Tibial nerve (tissue), 4 donors: ENCODE data around the gene IGFBP1. TPM values are rescaled to one million over a fixed set of nuclear protein-coding genes. Genes with fewer than 3 reads are reported as not detected.
A peak's percentile ranks its signal among the peaks of the same experiment; 100 is the strongest.

ENCODE experiments used
- DNase-seq, 2 donors: peaks; one replicate each; pipeline ENCODE4 v3.0.0-alpha.2; 2019; ENCODE audit warnings: low spot score in 2 of 2
- H3K27ac ChIP-seq, 4 donors: fragments of 200-600 bp; sonication (generic) in 3 of 4; one replicate each; pipeline ENCODE4 v1.5.1; 2017 to 2019; ENCODE audit warnings: mild to moderate bottlenecking in 1 of 4
- H3K27me3 ChIP-seq, 2 donors: fragments of 200-600 bp; sonication (generic) in 1 of 2; one replicate each; pipeline versions ENCODE4 v1.5.1 to v1.6.0; 2017 to 2019
- H3K36me3 ChIP-seq, 3 donors: fragments of 200-600 bp; sonication (generic); one replicate each; pipeline ENCODE4 v1.5.1; 2018 to 2019
- H3K4me1 ChIP-seq, 4 donors: fragments of 200-600 bp; sonication (generic) in 3 of 4; one replicate each; pipeline ENCODE4 v1.5.1; 2017 to 2019
- H3K4me3 ChIP-seq, 4 donors: fragments of 200-600 bp; sonication (generic) in 3 of 4; one replicate each; pipeline ENCODE4 v1.5.1; 2017 to 2019; ENCODE audit warnings: mild to moderate bottlenecking in 1 of 4, moderate library complexity in 1 of 4
- H3K9me3 ChIP-seq, 4 donors: fragments of 200-600 bp; sonication (generic) in 3 of 4; one replicate each; pipeline ENCODE4 v1.5.1; 2017 to 2019
- EP300 ChIP-seq, 2 donors: sonication (generic); formaldehyde crosslinking; IDR thresholded peaks; one replicate each; pipeline ENCODE4 v1.6.1; 2017; ENCODE audit warnings: antibody characterized with exemption in 2 of 2, mild to moderate bottlenecking in 1 of 2
- POLR2A ChIP-seq, 2 donors: fragments of 450-650 bp; IDR thresholded peaks; one replicate each; pipeline ENCODE4 v1.6.1; 2017; ENCODE audit warnings: antibody characterized with exemption in 2 of 2, mild to moderate bottlenecking in 2 of 2, moderate library complexity in 2 of 2
- WGBS, 2 donors: methylation state at CpG; one replicate each; pipeline ENCODE4 v1.1.5; 2018; 5-methylcytosine and 5-hydroxymethylcytosine counted together
- total RNA-seq, 4 donors: library from RNA; depleted of rRNA; stranded (reverse); fragments of >200 nt; gene quantifications; one replicate each; pipeline ENCODE4 v1.1.0, GENCODE V29; 2016
- TF ChIP-seq, protein P1 (sequence below), 5 experiments: fragments of 200-600 bp in 3 of 5; fragments of 450-650 bp in 2 of 5; sonication (generic) in 3 of 5; IDR thresholded peaks; one replicate each; pipeline ENCODE4 v1.5.1; 2016 to 2019; ENCODE audit warnings: antibody characterized with exemption in 5 of 5, mild to moderate bottlenecking in 3 of 5, moderate library complexity in 2 of 5

The IGFBP1 gene
- total RNA-seq, 4 donors from 2014 or later: not detected

DNA sequence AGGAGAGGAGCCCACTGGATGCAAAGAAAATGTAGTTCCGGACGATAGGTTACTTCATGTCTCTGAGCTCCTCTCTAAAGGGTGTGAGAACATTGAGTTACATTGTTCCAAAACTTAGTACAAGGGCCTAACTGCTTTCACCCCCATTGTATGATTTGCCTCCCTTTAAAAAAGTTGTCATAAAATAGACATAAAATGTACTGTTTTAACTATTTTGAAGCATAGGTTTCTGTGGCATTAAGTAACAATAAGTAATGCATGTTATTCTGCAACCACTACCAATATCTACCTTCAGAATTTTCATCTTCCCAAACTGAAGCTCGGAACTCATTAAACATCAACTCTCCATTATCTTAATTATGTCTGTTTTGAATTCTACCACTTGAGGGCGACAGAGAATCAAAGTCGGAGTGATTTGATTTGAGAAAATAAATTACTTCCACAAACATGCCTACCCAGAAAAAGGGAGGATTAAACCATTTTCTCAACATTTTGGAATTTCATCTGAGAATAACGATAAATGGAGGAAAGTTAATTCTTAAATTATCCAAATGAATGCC, 2.7 kb downstream of the IGFBP1 start:
- Histone ChIP-seq H3K27ac (no peak overlapping the region), H3K36me3 (no peaks in the 10 kb centered on the region), H3K27me3 (peaks cover 0 to 53% of the 10 kb centered on the region in 2 donors), H3K4me3 (no peak overlapping the region), H3K9me3 (no peaks in the 10 kb centered on the region), H3K4me1 (peaks cover 0 to 14% (median 0%) of the 10 kb centered on the region in 4 donors)
- peak in 1 of 2 donors; percentile 35 for DNase-seq
- TF ChIP-seq EP300 (IDR thresholded peaks at IDR 0.05): no peak
- TF ChIP-seq, protein P1, sequence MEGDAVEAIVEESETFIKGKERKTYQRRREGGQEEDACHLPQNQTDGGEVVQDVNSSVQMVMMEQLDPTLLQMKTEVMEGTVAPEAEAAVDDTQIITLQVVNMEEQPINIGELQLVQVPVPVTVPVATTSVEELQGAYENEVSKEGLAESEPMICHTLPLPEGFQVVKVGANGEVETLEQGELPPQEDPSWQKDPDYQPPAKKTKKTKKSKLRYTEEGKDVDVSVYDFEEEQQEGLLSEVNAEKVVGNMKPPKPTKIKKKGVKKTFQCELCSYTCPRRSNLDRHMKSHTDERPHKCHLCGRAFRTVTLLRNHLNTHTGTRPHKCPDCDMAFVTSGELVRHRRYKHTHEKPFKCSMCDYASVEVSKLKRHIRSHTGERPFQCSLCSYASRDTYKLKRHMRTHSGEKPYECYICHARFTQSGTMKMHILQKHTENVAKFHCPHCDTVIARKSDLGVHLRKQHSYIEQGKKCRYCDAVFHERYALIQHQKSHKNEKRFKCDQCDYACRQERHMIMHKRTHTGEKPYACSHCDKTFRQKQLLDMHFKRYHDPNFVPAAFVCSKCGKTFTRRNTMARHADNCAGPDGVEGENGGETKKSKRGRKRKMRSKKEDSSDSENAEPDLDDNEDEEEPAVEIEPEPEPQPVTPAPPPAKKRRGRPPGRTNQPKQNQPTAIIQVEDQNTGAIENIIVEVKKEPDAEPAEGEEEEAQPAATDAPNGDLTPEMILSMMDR (IDR thresholded peaks at IDR 0.05): peak; percentile 42 to 60 (median 50)
- WGBS, 2 donors: 33 to 36% methylated on average over 6 of the region's 6 CpGs

DNA sequence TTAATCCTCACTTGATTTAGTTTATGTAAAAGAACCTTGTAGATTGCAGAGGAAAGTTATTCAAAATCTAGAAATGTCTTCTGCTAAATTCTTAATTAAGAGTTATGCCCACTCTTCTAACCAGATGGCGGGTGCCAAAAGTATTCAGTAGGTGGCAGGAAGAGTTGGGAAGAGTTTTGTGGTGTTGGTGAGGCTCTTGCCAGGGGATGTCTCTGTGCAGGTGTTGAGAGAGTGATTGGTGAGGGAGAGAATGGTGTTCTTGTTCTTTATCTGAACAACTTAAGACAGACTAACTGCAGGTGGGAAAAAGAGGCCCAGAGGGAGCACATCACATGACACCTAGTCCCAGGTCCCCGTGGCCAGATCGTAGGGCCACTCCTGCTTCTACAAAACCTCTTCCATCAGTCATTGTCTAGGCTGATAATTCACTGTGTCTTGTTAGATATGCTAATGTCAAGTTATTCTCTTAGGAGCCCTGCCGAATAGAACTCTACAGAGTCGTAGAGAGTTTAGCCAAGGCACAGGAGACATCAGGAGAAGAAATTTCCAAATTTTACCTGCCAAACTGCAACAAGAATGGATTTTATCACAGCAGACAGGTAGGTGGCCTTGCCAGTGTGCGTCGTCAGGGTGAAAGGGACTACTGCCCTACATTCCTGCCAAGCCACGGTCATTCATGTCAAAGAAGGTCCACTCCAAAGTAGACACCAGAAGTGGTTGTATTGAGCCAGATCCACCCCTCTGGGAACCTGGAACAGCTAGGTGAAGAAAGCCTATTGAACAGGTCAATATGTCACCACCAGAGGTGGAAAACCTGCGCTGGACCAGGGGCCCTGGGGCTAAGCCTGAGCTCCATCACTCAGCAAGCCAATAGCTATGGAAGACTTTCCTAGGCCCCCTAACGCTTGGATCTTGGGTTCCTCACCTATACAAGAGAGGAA, 3.4 kb downstream of the IGFBP1 start:
- 80 to 85% methylated on average over 10 of the region's 10 CpGs for WGBS, 2 donors
- TF ChIP-seq, protein P1 (IDR thresholded peaks at IDR 0.05): no peak
- TF ChIP-seq EP300 (IDR thresholded peaks at IDR 0.05) (no peak), POLR2A (IDR thresholded peaks at IDR 0.05) (no peak)
- H3K4me1 ChIP-seq: peaks cover 0 to 14% (median 0%) of the 10 kb centered on the region in 4 donors

DNA sequence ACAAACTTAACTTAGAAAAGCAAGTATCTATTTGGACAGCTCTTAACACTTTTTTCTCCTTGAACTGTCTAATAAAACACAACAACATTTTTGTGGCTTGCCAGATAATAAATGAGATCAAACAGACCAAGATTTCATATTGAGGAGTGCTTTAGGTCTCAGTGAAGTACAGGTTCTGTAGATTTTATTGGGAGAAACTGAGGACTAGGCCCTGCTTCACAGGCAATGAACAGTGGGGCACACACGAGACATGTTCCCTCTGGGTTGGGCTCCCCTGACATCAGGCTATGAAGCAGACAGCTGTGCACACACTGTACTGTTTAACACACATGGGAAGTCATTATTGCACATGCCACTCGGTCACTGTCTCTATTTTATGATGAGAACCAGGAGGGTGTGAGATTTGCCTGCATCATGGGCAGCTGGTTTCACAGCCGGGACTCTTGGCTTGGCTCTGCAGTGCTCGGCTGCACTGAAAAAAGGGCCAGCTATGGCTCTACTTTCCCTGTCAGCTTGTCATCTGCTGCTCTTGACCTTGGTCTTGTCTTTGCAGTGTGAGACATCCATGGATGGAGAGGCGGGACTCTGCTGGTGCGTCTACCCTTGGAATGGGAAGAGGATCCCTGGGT, 4.2 kb downstream of the IGFBP1 start:
- Histone ChIP-seq H3K27ac (no peak overlapping the region), H3K4me1 (peaks cover 0 to 14% (median 0%) of the 10 kb centered on the region in 4 donors), H3K4me3 (no peak overlapping the region), H3K27me3 (peaks cover 0 to 39% of the 10 kb centered on the region in 2 donors), H3K9me3 (no peaks in the 10 kb centered on the region), H3K36me3 (no peaks in the 10 kb centered on the region)
- TF ChIP-seq EP300 (IDR thresholded peaks at IDR 0.05): no peak
- TF ChIP-seq, protein P1 (IDR thresholded peaks at IDR 0.05): no peak
- TF ChIP-seq POLR2A (IDR thresholded peaks at IDR 0.05): no peak
- DNase-seq: no peak
- WGBS, 2 donors: 86 to 87% methylated on average over 6 of the region's 6 CpGs

More for the DNA sequence above, 3.4 kb downstream of the IGFBP1 start:
- H3K27ac ChIP-seq: no peak overlapping the region
- H3K27me3 ChIP-seq: peaks cover 0 to 47% of the 10 kb centered on the region in 2 donors
- H3K4me3 ChIP-seq: no peak overlapping the region
- no peaks in the 10 kb centered on the region for H3K9me3 ChIP-seq
- H3K36me3 ChIP-seq: no peaks in the 10 kb centered on the region
- DNase-seq: no peak

DNA sequence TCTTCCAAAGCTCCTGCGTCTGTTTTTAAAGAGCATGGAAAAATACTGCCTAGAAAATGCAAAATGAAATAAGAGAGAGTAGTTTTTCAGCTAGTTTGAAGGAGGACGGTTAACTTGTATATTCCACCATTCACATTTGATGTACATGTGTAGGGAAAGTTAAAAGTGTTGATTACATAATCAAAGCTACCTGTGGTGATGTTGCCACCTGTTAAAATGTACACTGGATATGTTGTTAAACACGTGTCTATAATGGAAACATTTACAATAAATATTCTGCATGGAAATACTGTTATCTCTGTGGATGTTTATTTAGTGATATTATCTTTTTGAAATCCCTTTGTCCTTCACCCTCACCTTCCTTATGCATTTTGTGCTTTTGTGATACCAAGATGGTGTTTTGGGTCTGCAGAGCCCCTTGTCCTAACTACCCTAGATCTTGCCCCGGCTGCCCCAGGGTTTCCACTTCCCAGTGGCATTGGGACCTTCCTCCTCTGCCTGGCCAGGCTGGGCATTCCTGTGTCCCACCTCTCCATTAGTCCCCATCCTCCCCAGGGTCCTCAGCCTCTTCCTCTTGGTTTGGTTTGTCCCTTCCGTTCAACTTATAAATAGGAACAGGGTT, 5.2 kb downstream of the IGFBP1 start:
- WGBS, 2 donors: 74 to 76% methylated on average over 5 of the region's 5 CpGs
- Histone ChIP-seq H3K36me3 (no peaks in the 10 kb centered on the region), H3K4me1 (peaks cover 0 to 8% (median 0%) of the 10 kb centered on the region in 4 donors), H3K9me3 (no peaks in the 10 kb centered on the region), H3K4me3 (no peak overlapping the region), H3K27ac (no peak overlapping the region), H3K27me3 (peaks cover 0 to 30% of the 10 kb centered on the region in 2 donors)
- TF ChIP-seq EP300 (IDR thresholded peaks at IDR 0.05) (no peak), POLR2A (IDR thresholded peaks at IDR 0.05) (no peak)
- TF ChIP-seq, protein P1 (IDR thresholded peaks at IDR 0.05): no peak
- DNase-seq: no peak
